ENCODE data around the gene ADGB.

The ADGB gene

GRCh38 chr6:146628350-146628749 is 29.6 kb downstream of the ADGB start:
- H3K79me2 ChIP-seq (ENCODE audit: control insufficient read depth, insufficient read depth, low read length, unreplicated experiment), result no peaks in the 10 kb centered on the region
- no peaks in the 10 kb centered on the region for H3K36me3 ChIP-seq (ENCODE audit: insufficient read depth, low read length)
- no peak overlapping the region for H3K4me3 ChIP-seq (ENCODE audit: low read depth, low read length)
- H3K4me1 ChIP-seq (ENCODE audit: control insufficient read depth, insufficient read depth, low read length, unreplicated experiment), result no peaks in the 10 kb centered on the region
- no peak overlapping the region for H3K27ac ChIP-seq (ENCODE audit: low read depth, low read length)
- H2AFZ ChIP-seq (ENCODE audit: low read length, unreplicated experiment), result no peak overlapping the region
- peaks cover 9% of the 10 kb centered on the region; the same call in 1 of the 2 replicates for H3K27me3 ChIP-seq (ENCODE audit: insufficient read depth, low read length)

- Histone ChIP-seq H3K27me3 (ENCODE audit: insufficient read depth, low read length) (peaks cover 9% of the 10 kb centered on the region; the same call in 1 of the 2 replicates), H3K4me3 (ENCODE audit: low read depth, low read length) (no peak overlapping the region), H3K4me1 (ENCODE audit: control insufficient read depth, insufficient read depth, low read length, unreplicated experiment) (no peaks in the 10 kb centered on the region), H3K27ac (ENCODE audit: low read depth, low read length) (no peak overlapping the region), H3K36me3 (ENCODE audit: insufficient read depth, low read length) (no peaks in the 10 kb centered on the region), H2AFZ (ENCODE audit: low read length, unreplicated experiment) (no peak overlapping the region), H3K79me2 (ENCODE audit: control insufficient read depth, insufficient read depth, low read length, unreplicated experiment) (no peaks in the 10 kb centered on the region)
These were observed 35.2 kb downstream of the ADGB start for GRCh38 chr6:146634022-146634421.

GRCh38 chr6:146635165-146635564 is 36.4 kb downstream of the ADGB start:
- Histone ChIP-seq H3K27me3 (ENCODE audit: insufficient read depth, low read length) (peaks cover 13% of the 10 kb centered on the region; the same call in 1 of the 2 replicates), H3K4me1 (ENCODE audit: control insufficient read depth, insufficient read depth, low read length, unreplicated experiment) (no peaks in the 10 kb centered on the region), H3K27ac (ENCODE audit: low read depth, low read length) (no peak overlapping the region), H3K4me3 (ENCODE audit: low read depth, low read length) (no peak overlapping the region), H3K79me2 (ENCODE audit: control insufficient read depth, insufficient read depth, low read length, unreplicated experiment) (no peaks in the 10 kb centered on the region), H2AFZ (ENCODE audit: low read length, unreplicated experiment) (no peak overlapping the region), H3K36me3 (ENCODE audit: insufficient read depth, low read length) (no peaks in the 10 kb centered on the region)

- Histone ChIP-seq H3K27ac (ENCODE audit: low read depth, low read length) (no peak overlapping the region), H3K4me3 (ENCODE audit: low read depth, low read length) (no peak overlapping the region), H2AFZ (ENCODE audit: low read length, unreplicated experiment) (no peak overlapping the region), H3K36me3 (ENCODE audit: insufficient read depth, low read length) (no peaks in the 10 kb centered on the region), H3K27me3 (ENCODE audit: insufficient read depth, low read length) (peaks cover 8% of the 10 kb centered on the region; the same call in 1 of the 2 replicates), H3K4me1 (ENCODE audit: control insufficient read depth, insufficient read depth, low read length, unreplicated experiment) (no peaks in the 10 kb centered on the region), H3K79me2 (ENCODE audit: control insufficient read depth, insufficient read depth, low read length, unreplicated experiment) (no peaks in the 10 kb centered on the region)
These were observed 37.7 kb downstream of the ADGB start for GRCh38 chr6:146636481-146636880.

- no peaks in the 10 kb centered on the region for H3K79me2 ChIP-seq (ENCODE audit: control insufficient read depth, insufficient read depth, low read length, unreplicated experiment)
- H3K27ac ChIP-seq (ENCODE audit: low read depth, low read length), result no peak overlapping the region
- H2AFZ ChIP-seq (ENCODE audit: low read length, unreplicated experiment), result no peak overlapping the region
- 0 out of 2 replicates have a peak, but pooled peaks cover 4% of the 10 kb centered on the region for H3K27me3 ChIP-seq (ENCODE audit: insufficient read depth, low read length)
- H3K36me3 ChIP-seq (ENCODE audit: insufficient read depth, low read length), result no peaks in the 10 kb centered on the region
- H3K4me1 ChIP-seq (ENCODE audit: control insufficient read depth, insufficient read depth, low read length, unreplicated experiment), result no peaks in the 10 kb centered on the region
- H3K4me3 ChIP-seq (ENCODE audit: low read depth, low read length), result no peak overlapping the region
These were observed 44.1 kb downstream of the ADGB start for GRCh38 chr6:146642921-146643320.

- no peaks in the 10 kb centered on the region for H3K36me3 ChIP-seq (ENCODE audit: insufficient read depth, low read length)
- no peaks in the 10 kb centered on the region for H3K4me1 ChIP-seq (ENCODE audit: control insufficient read depth, insufficient read depth, low read length, unreplicated experiment)
- H2AFZ ChIP-seq (ENCODE audit: low read length, unreplicated experiment), result no peak overlapping the region
- no peak overlapping the region for H3K4me3 ChIP-seq (ENCODE audit: low read depth, low read length)
- no peaks in the 10 kb centered on the region for H3K27me3 ChIP-seq (ENCODE audit: insufficient read depth, low read length)
- H3K27ac ChIP-seq (ENCODE audit: low read depth, low read length), result no peak overlapping the region
- no peaks in the 10 kb centered on the region for H3K79me2 ChIP-seq (ENCODE audit: control insufficient read depth, insufficient read depth, low read length, unreplicated experiment)
These were observed 52.2 kb downstream of the ADGB start for GRCh38 chr6:146650799-146651481.

- Histone ChIP-seq H3K4me1 (ENCODE audit: control insufficient read depth, insufficient read depth, low read length, unreplicated experiment) (no peaks in the 10 kb centered on the region), H3K79me2 (ENCODE audit: control insufficient read depth, insufficient read depth, low read length, unreplicated experiment) (no peaks in the 10 kb centered on the region), H3K36me3 (ENCODE audit: insufficient read depth, low read length) (no peaks in the 10 kb centered on the region), H3K27ac (ENCODE audit: low read depth, low read length) (no peak overlapping the region), H3K27me3 (ENCODE audit: insufficient read depth, low read length) (no peaks in the 10 kb centered on the region), H3K4me3 (ENCODE audit: low read depth, low read length) (no peak overlapping the region), H2AFZ (ENCODE audit: low read length, unreplicated experiment) (no peak overlapping the region)
These were observed 52.7 kb downstream of the ADGB start for GRCh38 chr6:146651482-146651863.

GRCh38 chr6:146657432-146657831 is 58.7 kb downstream of the ADGB start:
- H3K27me3 ChIP-seq (ENCODE audit: insufficient read depth, low read length), result no peaks in the 10 kb centered on the region
- H3K4me3 ChIP-seq (ENCODE audit: low read depth, low read length), result no peak overlapping the region
- no peaks in the 10 kb centered on the region for H3K79me2 ChIP-seq (ENCODE audit: control insufficient read depth, insufficient read depth, low read length, unreplicated experiment)
- H2AFZ ChIP-seq (ENCODE audit: low read length, unreplicated experiment), result no peak overlapping the region
- H3K4me1 ChIP-seq (ENCODE audit: control insufficient read depth, insufficient read depth, low read length, unreplicated experiment), result no peaks in the 10 kb centered on the region
- H3K36me3 ChIP-seq (ENCODE audit: insufficient read depth, low read length), result no peaks in the 10 kb centered on the region
- no peak overlapping the region for H3K27ac ChIP-seq (ENCODE audit: low read depth, low read length)

- H3K27me3 ChIP-seq (ENCODE audit: insufficient read depth, low read length), result no peaks in the 10 kb centered on the region
- H2AFZ ChIP-seq (ENCODE audit: low read length, unreplicated experiment), result no peak overlapping the region
- no peaks in the 10 kb centered on the region for H3K4me1 ChIP-seq (ENCODE audit: control insufficient read depth, insufficient read depth, low read length, unreplicated experiment)
- no peak overlapping the region for H3K27ac ChIP-seq (ENCODE audit: low read depth, low read length)
- no peaks in the 10 kb centered on the region for H3K79me2 ChIP-seq (ENCODE audit: control insufficient read depth, insufficient read depth, low read length, unreplicated experiment)
- no peaks in the 10 kb centered on the region for H3K36me3 ChIP-seq (ENCODE audit: insufficient read depth, low read length)
- no peak overlapping the region for H3K4me3 ChIP-seq (ENCODE audit: low read depth, low read length)
These were observed 66.1 kb downstream of the ADGB start for GRCh38 chr6:146664871-146665360.

- Histone ChIP-seq H3K36me3 (ENCODE audit: insufficient read depth, low read length) (no peaks in the 10 kb centered on the region), H3K79me2 (ENCODE audit: control insufficient read depth, insufficient read depth, low read length, unreplicated experiment) (no peaks in the 10 kb centered on the region), H2AFZ (ENCODE audit: low read length, unreplicated experiment) (no peak overlapping the region), H3K27me3 (ENCODE audit: insufficient read depth, low read length) (no peaks in the 10 kb centered on the region), H3K4me1 (ENCODE audit: control insufficient read depth, insufficient read depth, low read length, unreplicated experiment) (no peaks in the 10 kb centered on the region), H3K27ac (ENCODE audit: low read depth, low read length) (no peak overlapping the region), H3K4me3 (ENCODE audit: low read depth, low read length) (no peak overlapping the region)
These were observed 68.1 kb downstream of the ADGB start for GRCh38 chr6:146666909-146667308.

GRCh38 chr6:146670161-146670560 is 71.4 kb downstream of the ADGB start:
- H3K36me3 ChIP-seq (ENCODE audit: insufficient read depth, low read length), result no peaks in the 10 kb centered on the region
- no peak overlapping the region for H3K27ac ChIP-seq (ENCODE audit: low read depth, low read length)
- no peaks in the 10 kb centered on the region for H3K27me3 ChIP-seq (ENCODE audit: insufficient read depth, low read length)
- no peak overlapping the region for H3K4me3 ChIP-seq (ENCODE audit: low read depth, low read length)
- H3K79me2 ChIP-seq (ENCODE audit: control insufficient read depth, insufficient read depth, low read length, unreplicated experiment), result no peaks in the 10 kb centered on the region
- no peaks in the 10 kb centered on the region for H3K4me1 ChIP-seq (ENCODE audit: control insufficient read depth, insufficient read depth, low read length, unreplicated experiment)
- no peak overlapping the region for H2AFZ ChIP-seq (ENCODE audit: low read length, unreplicated experiment)
